DOHH2 (cell line): ENCODE data around the gene OXSR1.
A peak's percentile ranks its signal among the peaks of the same experiment; 100 is the strongest.

Source experiments
- EZH2phosphoT487 ChIP-seq: fragments of 200-600 bp; sonication (generic); IDR thresholded peaks from 2 replicates; pipeline ENCODE4 v1.6.1; 2017; ENCODE audit warnings: borderline replicate concordance, mild to moderate bottlenecking, antibody characterized with exemption, low read length, moderate library complexity, mixed read lengths
- TF ChIP-seq, protein P1 (sequence below): fragments of 200-600 bp; sonication (generic); IDR thresholded peaks from one replicate; pipeline ENCODE4 v1.5.1; 2014; ENCODE audit warnings: antibody characterized with exemption, mild to moderate bottlenecking, low read depth, low read length; ENCODE audit not compliant: poor library complexity, severe bottlenecking

DNA sequence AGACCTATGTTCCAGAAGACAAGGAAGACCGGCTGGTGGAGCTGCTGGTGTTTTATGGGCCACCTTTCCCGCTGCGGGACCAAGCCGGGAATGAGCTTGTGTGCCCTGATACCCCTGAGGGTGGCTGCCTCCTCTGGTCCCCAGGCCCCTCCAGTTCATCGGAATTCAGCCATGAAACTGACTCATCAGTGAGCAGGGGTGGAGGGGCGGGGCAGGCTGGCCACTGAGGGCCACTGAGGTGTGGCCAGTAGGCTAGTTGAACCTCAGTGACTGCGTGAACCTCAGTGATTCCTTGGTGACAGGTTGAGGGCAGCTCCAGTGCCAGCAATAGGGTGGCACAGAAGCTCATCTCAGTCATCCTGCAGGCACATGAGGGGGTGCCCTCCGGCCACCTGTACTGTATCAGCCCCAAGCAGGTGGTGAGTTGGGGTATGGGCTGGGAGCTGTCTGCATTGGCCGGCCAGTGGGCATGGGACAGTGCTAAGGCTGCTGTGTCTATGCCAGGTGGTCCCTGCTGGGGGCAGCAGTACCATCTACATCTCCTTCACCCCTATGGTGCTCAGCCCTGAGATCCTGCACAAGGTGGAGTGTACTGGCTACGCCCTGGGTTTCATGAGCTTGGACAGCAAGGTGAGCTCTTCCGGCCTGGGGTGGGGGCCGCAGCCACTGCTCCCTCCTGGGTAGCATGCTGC, 48.7 kb upstream of the OXSR1 start:
- TF ChIP-seq, protein P1, sequence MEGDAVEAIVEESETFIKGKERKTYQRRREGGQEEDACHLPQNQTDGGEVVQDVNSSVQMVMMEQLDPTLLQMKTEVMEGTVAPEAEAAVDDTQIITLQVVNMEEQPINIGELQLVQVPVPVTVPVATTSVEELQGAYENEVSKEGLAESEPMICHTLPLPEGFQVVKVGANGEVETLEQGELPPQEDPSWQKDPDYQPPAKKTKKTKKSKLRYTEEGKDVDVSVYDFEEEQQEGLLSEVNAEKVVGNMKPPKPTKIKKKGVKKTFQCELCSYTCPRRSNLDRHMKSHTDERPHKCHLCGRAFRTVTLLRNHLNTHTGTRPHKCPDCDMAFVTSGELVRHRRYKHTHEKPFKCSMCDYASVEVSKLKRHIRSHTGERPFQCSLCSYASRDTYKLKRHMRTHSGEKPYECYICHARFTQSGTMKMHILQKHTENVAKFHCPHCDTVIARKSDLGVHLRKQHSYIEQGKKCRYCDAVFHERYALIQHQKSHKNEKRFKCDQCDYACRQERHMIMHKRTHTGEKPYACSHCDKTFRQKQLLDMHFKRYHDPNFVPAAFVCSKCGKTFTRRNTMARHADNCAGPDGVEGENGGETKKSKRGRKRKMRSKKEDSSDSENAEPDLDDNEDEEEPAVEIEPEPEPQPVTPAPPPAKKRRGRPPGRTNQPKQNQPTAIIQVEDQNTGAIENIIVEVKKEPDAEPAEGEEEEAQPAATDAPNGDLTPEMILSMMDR: peak; percentile 41
- no peak for TF ChIP-seq EZH2phosphoT487
